Measurements from ENCODE around the gene RAP2A.

Gene RAP2A

GRCh38 chr13:97460853-97461252 is 26.9 kb downstream of the RAP2A start:
- no peaks in the 10 kb centered on the region for H3K27me3 ChIP-seq
- no peak for TF ChIP-seq CTCF (IDR thresholded peaks at IDR 0.05; ENCODE audit: low read depth, low read length)
- H3K36me3 ChIP-seq: peaks cover 8% of the 10 kb centered on the region
- H3K4me1 ChIP-seq: peaks cover 7% of the 10 kb centered on the region
- H3K9me3 ChIP-seq: no peaks in the 10 kb centered on the region
- H3K4me3 ChIP-seq (ENCODE audit: low read depth, low read length): no peak overlapping the region
- DNase-seq: no peak

GRCh38 chr13:97464561-97464960 is 30.6 kb downstream of the RAP2A start:
- Histone ChIP-seq H3K4me1 (peaks cover 7% of the 10 kb centered on the region), H3K36me3 (peaks cover 8% of the 10 kb centered on the region), H3K4me3 (ENCODE audit: low read depth, low read length) (no peak overlapping the region), H3K9me3 (no peaks in the 10 kb centered on the region), H3K27me3 (no peaks in the 10 kb centered on the region)
- no peak for DNase-seq
- no peak for TF ChIP-seq CTCF (IDR thresholded peaks at IDR 0.05; ENCODE audit: low read depth, low read length)

- TF ChIP-seq CTCF (IDR thresholded peaks at IDR 0.05; ENCODE audit: low read depth, low read length): no peak
Observed at GRCh38 chr13:97466722-97467121, 32.8 kb downstream of the RAP2A start.

GRCh38 chr13:97468331-97468730 is 34.4 kb downstream of the RAP2A start:
- Histone ChIP-seq H3K4me3 (ENCODE audit: low read depth, low read length) (no peak overlapping the region), H3K27me3 (no peaks in the 10 kb centered on the region), H3K4me1 (no peaks in the 10 kb centered on the region; the same call in 1 of the 2 replicates), H3K36me3 (peaks cover 8% of the 10 kb centered on the region), H3K9me3 (no peaks in the 10 kb centered on the region)
- no peak for TF ChIP-seq CTCF (IDR thresholded peaks at IDR 0.05; ENCODE audit: low read depth, low read length)
- DNase-seq: no peak

More at GRCh38 chr13:97466722-97467121, 32.8 kb downstream of the RAP2A start:
- no peaks in the 10 kb centered on the region for H3K9me3 ChIP-seq
- peaks cover 8% of the 10 kb centered on the region for H3K36me3 ChIP-seq
- DNase-seq: no peak
- H3K4me1 ChIP-seq: no peaks in the 10 kb centered on the region; the same call in none of the 2 replicates
- H3K4me3 ChIP-seq (ENCODE audit: low read depth, low read length): no peak overlapping the region
- H3K27me3 ChIP-seq: no peaks in the 10 kb centered on the region

- TF ChIP-seq CTCF (IDR thresholded peaks at IDR 0.05; ENCODE audit: low read depth, low read length): no peak
- no peaks in the 10 kb centered on the region for H3K36me3 ChIP-seq
- no peaks in the 10 kb centered on the region for H3K9me3 ChIP-seq
- no peaks in the 10 kb centered on the region for H3K27me3 ChIP-seq
- H3K4me1 ChIP-seq: no peaks in the 10 kb centered on the region; the same call in 1 of the 2 replicates
- no peak overlapping the region for H3K4me3 ChIP-seq (ENCODE audit: low read depth, low read length)
- DNase-seq: no peak
Observed at GRCh38 chr13:97471711-97472110, 37.7 kb downstream of the RAP2A start.

GRCh38 chr13:97474349-97474980 is 40.5 kb downstream of the RAP2A start:
- H3K9me3 ChIP-seq: no peaks in the 10 kb centered on the region
- no peaks in the 10 kb centered on the region for H3K27me3 ChIP-seq
- no peaks in the 10 kb centered on the region for H3K4me1 ChIP-seq
- no peaks in the 10 kb centered on the region for H3K36me3 ChIP-seq
- TF ChIP-seq CTCF (IDR thresholded peaks at IDR 0.05; ENCODE audit: low read depth, low read length): no peak
- no peak for DNase-seq
- H3K4me3 ChIP-seq (ENCODE audit: low read depth, low read length): no peak overlapping the region

Measured in BE2C (cell line).